Stimulated activated CD4-positive, alpha-beta T cell treated with anti-CD3 and anti-CD28 coated beads, Interleukin-15, amount 100 ng/mL, for 1 hour (primary cell): Measurements from ENCODE around the gene SIAH3.

ENCODE experiments used
- DNase-seq, 2 donors: peaks; one replicate each; pipeline ENCODE4 v3.0.0-alpha.2; 2020; ENCODE audit warnings: low read depth in 1 of 2, low spot score in 1 of 2

The SIAH3 gene

GRCh38 chr13:45748941-45749759 is 102.4 kb downstream of the SIAH3 start:
- no peak for DNase-seq

DNA sequence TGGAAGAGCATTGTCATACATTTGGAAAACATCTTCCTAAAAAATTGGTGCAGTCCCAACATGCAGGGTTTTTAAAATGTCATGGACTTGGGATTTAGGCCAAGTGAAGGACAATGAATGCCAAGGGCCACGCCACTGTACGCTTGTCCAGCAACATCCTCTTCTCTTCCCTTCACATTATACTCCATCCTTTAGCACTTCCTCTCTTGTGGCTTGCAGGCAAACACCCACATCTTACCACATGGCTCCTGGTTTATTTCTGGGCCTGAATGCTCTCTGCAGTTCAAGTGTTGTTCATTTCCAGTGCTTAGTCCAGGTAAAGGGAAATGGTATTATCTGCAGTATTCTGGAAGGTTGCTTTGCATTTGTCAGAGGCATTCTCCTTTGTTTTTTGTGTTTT is 104.5 kb downstream of the SIAH3 start:
- no peak for DNase-seq

DNA sequence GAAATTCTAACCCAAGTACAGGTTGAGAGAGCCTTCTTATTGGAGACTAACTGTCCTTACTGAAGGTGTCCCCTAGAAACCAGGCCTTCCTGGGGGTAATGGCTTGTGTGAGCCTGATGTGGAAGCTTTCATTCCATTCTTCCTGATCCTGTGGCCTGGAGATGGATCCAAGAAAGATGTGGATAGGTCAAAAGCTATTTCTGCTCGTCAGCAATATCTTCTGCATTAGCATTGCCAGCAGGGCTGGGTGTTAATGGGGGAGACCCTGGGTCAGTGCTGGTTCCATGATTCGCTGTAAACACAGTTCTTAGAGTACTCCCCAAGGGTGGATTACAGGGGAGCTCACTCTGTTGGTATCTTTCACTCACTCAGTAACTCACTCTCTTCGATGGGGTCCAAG is 106.6 kb downstream of the SIAH3 start:
- no peak for DNase-seq

- DNase-seq, result no peak
These were observed 108.6 kb downstream of the SIAH3 start for GRCh38 chr13:45742985-45743384.

DNA sequence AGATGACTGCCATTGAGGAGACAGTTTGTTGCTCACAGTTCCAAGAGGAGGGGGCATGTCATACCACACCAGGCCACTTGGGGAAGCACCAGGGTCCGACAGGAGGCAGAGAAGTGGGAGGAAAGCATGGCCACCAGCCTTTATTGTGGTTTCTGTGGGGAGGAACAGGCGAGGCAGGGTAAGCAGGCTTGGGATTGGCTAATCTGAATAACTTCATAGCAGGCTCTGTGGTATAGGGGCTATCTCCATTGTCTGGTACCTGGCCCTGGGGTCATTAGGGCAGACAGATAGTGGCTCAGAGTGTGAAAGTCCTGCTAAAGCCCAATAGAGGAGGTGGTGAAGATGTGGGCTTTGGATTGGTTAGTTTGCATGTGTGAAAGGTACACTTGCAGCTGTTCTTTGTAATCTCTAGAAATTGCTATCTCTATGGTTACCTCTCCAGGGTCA is 114.0 kb downstream of the SIAH3 start:
- DNase-seq, result no peak

GRCh38 chr13:45733361-45733760 is 118.2 kb downstream of the SIAH3 start:
- no peak for DNase-seq

DNA sequence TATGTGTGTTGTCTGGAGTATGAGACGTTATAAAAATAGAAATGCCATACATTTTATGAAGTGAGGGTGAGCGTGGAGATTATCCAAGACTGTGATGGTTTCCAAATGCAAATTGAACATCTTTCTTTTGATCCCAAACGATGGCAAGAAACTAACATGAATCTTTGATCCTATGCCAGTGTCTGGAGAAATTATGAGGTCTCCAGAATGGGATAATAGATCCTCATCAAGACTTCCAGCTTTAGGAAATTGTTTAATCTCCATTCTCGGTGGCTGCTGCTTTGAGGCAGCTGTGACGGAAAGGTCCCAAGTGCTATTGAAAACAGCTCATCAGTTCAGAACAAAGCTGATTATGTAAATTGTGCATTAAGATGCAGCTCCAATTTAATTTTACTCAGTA is 118.6 kb downstream of the SIAH3 start:
- no peak for DNase-seq

DNA sequence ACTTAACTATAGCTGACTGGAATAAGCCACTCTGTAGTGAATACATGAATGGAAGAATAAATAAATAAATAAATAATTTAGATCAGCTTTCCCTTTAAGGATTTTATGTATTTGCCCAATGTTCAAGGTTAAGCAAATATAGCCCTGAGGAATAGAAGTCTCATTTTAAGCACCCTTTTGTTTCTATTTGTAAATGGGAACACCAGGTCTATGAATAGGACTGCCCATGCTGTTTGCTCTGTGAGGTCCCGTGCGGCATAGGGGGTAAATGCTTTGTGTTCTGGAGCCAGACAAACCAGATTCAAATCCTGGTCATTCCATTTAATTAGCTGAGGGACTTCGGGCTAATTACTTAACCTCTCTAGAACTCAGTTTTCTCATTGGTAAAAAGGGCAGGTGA is 120.1 kb downstream of the SIAH3 start:
- no peak for DNase-seq

GRCh38 chr13:45728759-45729158 is 122.8 kb downstream of the SIAH3 start:
- no peak for DNase-seq
